T-helper 17 cell (primary cell): ENCODE results near the gene VCAN. TPM values are rescaled to one million over a fixed set of nuclear protein-coding genes. Genes with fewer than 3 reads are reported as not detected.

Source experiments
- ATAC-seq: fragments of 150-1000 bp; cut with Tn5 transposase; 2 replicates; pipeline ENCODE4 v1.10.0; 2021; ENCODE audit warnings: mild to moderate bottlenecking, moderate library complexity
- DNase-seq, 3 donors: peaks; one replicate each; pipeline versions ENCODE4 v3.0.0 to v3.0.0-alpha.2; 2020 to 2021
- H3K9me3 ChIP-seq: one replicate; pipeline ENCODE4 v1.7.0; 2013; ENCODE audit warnings: low read length, mild to moderate bottlenecking; ENCODE audit not compliant: control insufficient read depth, poor library complexity, severe bottlenecking
- H3K27ac Mint-ChIP-seq: one replicate; pipeline ENCODE4 v1.8.0; 2022; ENCODE audit warnings: mild to moderate bottlenecking, moderate library complexity, mixed read lengths
- H3K27me3 Mint-ChIP-seq: one replicate; pipeline ENCODE4 v1.8.0; 2022; ENCODE audit warnings: mixed read lengths
- H3K36me3 Mint-ChIP-seq: one replicate; pipeline ENCODE4 v1.8.0; 2022; ENCODE audit warnings: low read depth, mixed read lengths
- H3K4me1 Mint-ChIP-seq: one replicate; pipeline ENCODE4 v1.8.0; 2022; ENCODE audit warnings: mild to moderate bottlenecking, mixed read lengths
- H3K4me3 Mint-ChIP-seq: one replicate; pipeline ENCODE4 v1.8.0; 2022; ENCODE audit warnings: mild to moderate bottlenecking, moderate library complexity, mixed read lengths
- total RNA-seq, 4 donors: library from RNA in 2 of 4; stranded (reverse) in 2 of 4; gene quantifications; one replicate each; pipeline ENCODE4 v1.2.3 and lab custom pipeline; 2022 to 2026

VCAN gene
- total RNA-seq, 2 donors from 2014 or later, result 8.0 to 34.2 TPM

GRCh38 chr5:83490203-83490602 lies 18.7 kb downstream of the VCAN start:
- Mint-ChIP-seq H3K4me1 (no peaks in the 10 kb centered on the region), H3K27me3 (peaks cover 41% of the 10 kb centered on the region), H3K4me3 (no peak overlapping the region), H3K36me3 (no peaks in the 10 kb centered on the region), H3K27ac (no peak overlapping the region)
- DNase-seq (no peak), ATAC-seq (no peak)
- no peaks in the 10 kb centered on the region for H3K9me3 ChIP-seq

DNA sequence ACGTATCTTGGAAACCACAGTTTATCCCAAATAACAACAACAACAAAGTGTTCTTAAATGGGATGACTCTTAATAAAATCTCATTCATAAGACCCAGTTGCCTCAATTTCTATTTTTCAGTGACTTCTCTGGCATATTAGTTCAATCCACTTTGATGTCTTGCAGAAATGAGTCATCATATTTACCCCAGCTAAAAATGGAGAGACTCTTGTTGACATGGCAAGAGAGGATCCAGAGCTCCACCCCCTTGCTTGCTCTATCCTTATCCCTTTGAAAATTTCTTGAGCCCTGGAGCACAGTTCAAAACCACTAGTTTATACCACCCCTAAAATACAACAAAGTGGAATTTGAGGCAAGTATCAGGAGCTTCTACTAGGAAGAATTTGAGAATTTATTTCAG lies 20.8 kb downstream of the VCAN start:
- no peak for DNase-seq
- H3K9me3 ChIP-seq, result no peaks in the 10 kb centered on the region
- Mint-ChIP-seq H3K27ac (no peak overlapping the region), H3K27me3 (peaks cover 37% of the 10 kb centered on the region), H3K4me3 (no peak overlapping the region), H3K36me3 (no peaks in the 10 kb centered on the region), H3K4me1 (no peaks in the 10 kb centered on the region)
- no peak for ATAC-seq

- Mint-ChIP-seq H3K27me3 (peaks cover 37% of the 10 kb centered on the region), H3K36me3 (no peaks in the 10 kb centered on the region), H3K4me1 (no peaks in the 10 kb centered on the region), H3K27ac (no peak overlapping the region), H3K4me3 (no peak overlapping the region)
- no peaks in the 10 kb centered on the region for H3K9me3 ChIP-seq
- no peak for DNase-seq
- no peak for ATAC-seq
Observed at GRCh38 chr5:83493644-83494043, 22.1 kb downstream of the VCAN start.

- H3K4me1 Mint-ChIP-seq, result no peaks in the 10 kb centered on the region
- no peaks in the 10 kb centered on the region for H3K36me3 Mint-ChIP-seq
- no peaks in the 10 kb centered on the region for H3K9me3 ChIP-seq
Observed at GRCh38 chr5:83494087-83494620, 22.6 kb downstream of the VCAN start.

DNA sequence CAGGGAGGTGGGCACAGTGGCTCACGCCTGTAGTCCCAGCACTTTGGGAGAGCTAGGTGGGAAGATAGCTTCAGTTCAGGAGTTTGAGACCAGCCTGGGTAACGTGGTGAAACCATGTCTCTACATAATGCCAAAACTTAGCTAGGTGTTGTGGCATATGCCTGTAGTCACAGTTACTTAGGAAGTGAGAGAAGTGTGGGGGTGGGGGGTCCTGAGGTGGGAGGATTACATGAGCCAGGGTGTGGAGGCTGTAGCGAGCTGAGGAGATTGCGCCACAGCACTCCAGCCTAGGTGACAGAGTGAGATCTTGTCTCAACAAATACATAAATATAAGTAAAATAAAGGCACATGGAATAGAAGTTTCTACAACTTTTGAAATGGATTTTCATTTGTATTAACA lies 23.1 kb downstream of the VCAN start:
- no peaks in the 10 kb centered on the region for H3K9me3 ChIP-seq
- H3K27me3 Mint-ChIP-seq, result peaks cover 33% of the 10 kb centered on the region
- no peaks in the 10 kb centered on the region for H3K4me1 Mint-ChIP-seq
- no peaks in the 10 kb centered on the region for H3K36me3 Mint-ChIP-seq
- no peak for ATAC-seq
- no peak overlapping the region for H3K27ac Mint-ChIP-seq
- H3K4me3 Mint-ChIP-seq, result no peak overlapping the region
- DNase-seq, result no peak

More at GRCh38 chr5:83494087-83494620, 22.6 kb downstream of the VCAN start:
- no peak overlapping the region for H3K27ac Mint-ChIP-seq
- ATAC-seq, result no peak
- DNase-seq, result no peak
- H3K4me3 Mint-ChIP-seq, result no peak overlapping the region
- peaks cover 37% of the 10 kb centered on the region for H3K27me3 Mint-ChIP-seq

DNA sequence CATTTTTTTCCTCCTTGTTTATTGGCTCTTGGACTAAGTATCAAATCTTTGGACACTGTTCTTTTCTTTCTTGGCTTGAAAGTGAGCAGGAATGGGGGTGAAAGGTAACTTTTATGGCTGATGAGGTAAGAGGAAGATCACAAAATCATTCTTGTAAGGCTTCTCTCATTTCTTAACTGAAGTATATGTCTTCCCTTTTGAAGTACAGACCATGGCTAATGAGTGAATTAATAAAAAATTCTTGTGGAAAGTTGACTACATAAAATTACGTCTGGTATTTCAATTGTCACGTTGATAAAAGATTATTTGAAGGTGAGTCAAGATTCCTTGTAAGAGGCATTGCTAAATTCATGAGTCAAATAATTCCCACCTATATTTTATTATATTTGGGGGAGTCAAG lies 25.1 kb downstream of the VCAN start:
- no peaks in the 10 kb centered on the region for H3K4me1 Mint-ChIP-seq
- DNase-seq (no peak), ATAC-seq (no peak)
- H3K27ac Mint-ChIP-seq, result no peak overlapping the region
- peaks cover 22% of the 10 kb centered on the region for H3K27me3 Mint-ChIP-seq
- H3K4me3 Mint-ChIP-seq, result no peak overlapping the region
- H3K36me3 Mint-ChIP-seq, result no peaks in the 10 kb centered on the region
- H3K9me3 ChIP-seq, result no peaks in the 10 kb centered on the region

DNA sequence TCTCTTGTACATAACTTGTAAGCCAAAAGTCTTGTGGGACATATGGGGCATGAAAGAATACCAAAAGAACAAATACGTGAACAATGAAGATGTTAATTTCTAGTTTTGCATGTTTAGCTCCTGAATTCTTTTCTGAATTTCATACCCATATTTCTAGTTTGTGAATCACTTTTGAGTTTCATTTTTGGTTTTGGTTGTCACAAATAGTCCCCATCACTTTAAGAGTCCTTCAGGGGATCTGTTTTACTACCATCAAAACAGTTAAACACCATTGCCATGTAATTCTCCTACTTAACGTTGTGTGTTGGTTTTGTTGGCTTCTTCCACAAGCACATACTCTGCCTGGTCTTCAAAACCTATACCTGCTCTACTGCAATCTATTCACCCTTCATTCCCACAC lies 27.0 kb downstream of the VCAN start:
- Mint-ChIP-seq H3K27ac (no peak overlapping the region), H3K36me3 (no peaks in the 10 kb centered on the region), H3K27me3 (peaks cover 11% of the 10 kb centered on the region), H3K4me1 (no peaks in the 10 kb centered on the region), H3K4me3 (no peak overlapping the region)
- H3K9me3 ChIP-seq, result no peaks in the 10 kb centered on the region
- DNase-seq, result no peak
- ATAC-seq, result no peak

- H3K27ac Mint-ChIP-seq, result no peak overlapping the region
- peaks cover 4% of the 10 kb centered on the region for H3K27me3 Mint-ChIP-seq
- H3K4me1 Mint-ChIP-seq, result no peaks in the 10 kb centered on the region
- ATAC-seq, result no peak
- DNase-seq, result no peak
- H3K4me3 Mint-ChIP-seq, result no peak overlapping the region
- H3K36me3 Mint-ChIP-seq, result peaks cover 2% of the 10 kb centered on the region
- no peaks in the 10 kb centered on the region for H3K9me3 ChIP-seq
Observed at GRCh38 chr5:83503662-83504061, 32.1 kb downstream of the VCAN start.

- DNase-seq (no peak), ATAC-seq (no peak)
- H3K4me3 Mint-ChIP-seq, result no peak overlapping the region
- no peaks in the 10 kb centered on the region for H3K9me3 ChIP-seq
- H3K27me3 Mint-ChIP-seq, result peaks cover 4% of the 10 kb centered on the region
- H3K27ac Mint-ChIP-seq, result no peak overlapping the region
- H3K36me3 Mint-ChIP-seq, result peaks cover 2% of the 10 kb centered on the region
- no peaks in the 10 kb centered on the region for H3K4me1 Mint-ChIP-seq
Observed at GRCh38 chr5:83507431-83507830, 35.9 kb downstream of the VCAN start.

DNA sequence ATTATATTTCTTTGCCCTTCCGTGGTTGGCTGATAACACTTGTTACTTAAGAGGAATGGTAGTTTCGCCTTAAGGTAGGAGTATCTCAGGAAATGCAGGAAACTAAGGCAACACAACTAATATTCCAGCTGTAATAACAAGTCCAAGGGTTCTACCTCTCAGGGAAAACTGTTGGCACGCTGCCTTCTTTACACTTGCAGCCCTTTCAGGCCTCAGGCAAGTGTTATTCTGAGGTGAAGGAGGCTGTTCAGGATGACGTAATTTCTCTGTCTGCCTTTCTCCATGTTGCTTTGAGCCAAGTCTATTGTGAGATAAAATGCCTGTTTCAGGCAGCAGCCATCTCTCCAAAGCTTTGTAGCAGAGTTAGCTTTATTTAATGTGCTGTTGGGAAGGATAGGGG lies 38.0 kb downstream of the VCAN start:
- no peaks in the 10 kb centered on the region for H3K9me3 ChIP-seq
- ATAC-seq, result no peak
- Mint-ChIP-seq H3K4me3 (no peak overlapping the region), H3K27ac (no peak overlapping the region), H3K4me1 (no peaks in the 10 kb centered on the region), H3K36me3 (peaks cover 2% of the 10 kb centered on the region), H3K27me3 (peaks cover 10% of the 10 kb centered on the region)
- DNase-seq, result no peak

GRCh38 chr5:83510260-83510659 lies 38.7 kb downstream of the VCAN start:
- no peaks in the 10 kb centered on the region for H3K36me3 Mint-ChIP-seq
- no peak overlapping the region for H3K4me3 Mint-ChIP-seq

DNA sequence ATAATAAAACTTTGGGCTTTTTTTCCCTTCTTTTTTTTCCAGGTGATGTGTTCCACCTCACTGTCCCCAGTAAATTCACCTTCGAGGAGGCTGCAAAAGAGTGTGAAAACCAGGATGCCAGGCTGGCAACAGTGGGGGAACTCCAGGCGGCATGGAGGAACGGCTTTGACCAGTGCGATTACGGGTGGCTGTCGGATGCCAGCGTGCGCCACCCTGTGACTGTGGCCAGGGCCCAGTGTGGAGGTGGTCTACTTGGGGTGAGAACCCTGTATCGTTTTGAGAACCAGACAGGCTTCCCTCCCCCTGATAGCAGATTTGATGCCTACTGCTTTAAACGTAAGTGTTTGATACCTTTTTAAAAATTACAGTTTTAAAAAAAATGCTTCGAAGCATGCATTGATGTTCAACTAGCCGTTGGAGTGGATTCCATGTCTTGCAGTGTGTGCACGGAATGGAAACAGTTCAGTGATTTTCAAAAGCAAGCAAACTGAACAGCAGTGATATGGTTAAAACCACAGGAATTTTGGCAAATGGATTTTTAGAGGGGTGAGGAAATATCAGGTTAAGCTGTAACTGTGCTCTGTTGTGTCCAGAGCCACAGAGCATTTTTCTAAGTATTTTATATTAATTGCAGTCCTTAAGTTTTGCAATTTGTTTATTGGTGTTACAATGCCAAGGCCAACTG lies 40.7 kb downstream of the VCAN start:
- H3K27ac Mint-ChIP-seq, result no peak overlapping the region
- ATAC-seq (no peak), DNase-seq (no peak)
- no peaks in the 10 kb centered on the region for H3K9me3 ChIP-seq
- H3K4me1 Mint-ChIP-seq, result no peaks in the 10 kb centered on the region
- H3K4me3 Mint-ChIP-seq, result no peak overlapping the region
- no peaks in the 10 kb centered on the region for H3K36me3 Mint-ChIP-seq
- H3K27me3 Mint-ChIP-seq, result peaks cover 13% of the 10 kb centered on the region

More at GRCh38 chr5:83510260-83510659, 38.7 kb downstream of the VCAN start:
- Mint-ChIP-seq H3K4me1 (no peaks in the 10 kb centered on the region), H3K27me3 (peaks cover 7% of the 10 kb centered on the region), H3K27ac (no peak overlapping the region)
- ATAC-seq (no peak), DNase-seq (no peak)
- no peaks in the 10 kb centered on the region for H3K9me3 ChIP-seq

GRCh38 chr5:83513081-83513480 lies 41.5 kb downstream of the VCAN start:
- H3K4me3 Mint-ChIP-seq, result no peak overlapping the region
- no peak for ATAC-seq

GRCh38 chr5:83513491-83513890 lies 41.9 kb downstream of the VCAN start:
- no peak overlapping the region for H3K27ac Mint-ChIP-seq
- ATAC-seq, result no peak
- DNase-seq, result no peak
- H3K4me1 Mint-ChIP-seq, result no peaks in the 10 kb centered on the region
- H3K36me3 Mint-ChIP-seq, result no peaks in the 10 kb centered on the region
- no peaks in the 10 kb centered on the region for H3K9me3 ChIP-seq
- peaks cover 17% of the 10 kb centered on the region for H3K27me3 Mint-ChIP-seq
- no peak overlapping the region for H3K4me3 Mint-ChIP-seq

More at GRCh38 chr5:83513081-83513480, 41.5 kb downstream of the VCAN start:
- H3K4me1 Mint-ChIP-seq, result no peaks in the 10 kb centered on the region
- no peak for DNase-seq
- peaks cover 13% of the 10 kb centered on the region for H3K27me3 Mint-ChIP-seq
- H3K9me3 ChIP-seq, result no peaks in the 10 kb centered on the region
- no peak overlapping the region for H3K27ac Mint-ChIP-seq
- H3K36me3 Mint-ChIP-seq, result no peaks in the 10 kb centered on the region
